Neutrophil (primary cell): ENCODE data around the gene CDK5R2.

Source experiments
- H3K27ac ChIP-seq: fragments of 200-600 bp; sonication (generic); 2 replicates; pipeline ENCODE4 v1.5.1; 2016; ENCODE audit warnings: mild to moderate bottlenecking, moderate library complexity
- H3K27me3 ChIP-seq: fragments of 200-600 bp; sonication (generic); 2 replicates; pipeline ENCODE4 v1.6.0; 2016; ENCODE audit warnings: mild to moderate bottlenecking
- H3K36me3 ChIP-seq: fragments of 200-600 bp; sonication (generic); 2 replicates; pipeline ENCODE4 v1.5.1; 2017
- H3K4me1 ChIP-seq, 2 experiments: fragments of 200-600 bp in 1 of 2; sonication (generic) in 1 of 2; 1 replicate in 1 of 2; 2 replicates in 1 of 2; pipeline versions ENCODE4 v1.5.1 to v1.6.1; 2013 to 2016; ENCODE audit warnings: low read depth in 1 of 2, low read length in 1 of 2, mild to moderate bottlenecking in 1 of 2, moderate library complexity in 1 of 2; ENCODE audit not compliant: control insufficient read depth in 1 of 2, insufficient read depth in 1 of 2
- H3K4me3 ChIP-seq, 2 experiments: fragments of 200-600 bp in 1 of 2; sonication (generic) in 1 of 2; 1 replicate in 1 of 2; 2 replicates in 1 of 2; pipeline ENCODE4 v1.5.1; 2013 to 2016; ENCODE audit warnings: low read depth in 1 of 2, low read length in 1 of 2, mild to moderate bottlenecking in 1 of 2, moderate library complexity in 1 of 2
- H3K9me3 ChIP-seq: fragments of 200-600 bp; sonication (generic); 2 replicates; pipeline ENCODE4 v1.5.1; 2016
- TF ChIP-seq, protein P1 (sequence below): fragments of 200-600 bp; sonication (generic); IDR thresholded peaks from 2 replicates; pipeline ENCODE4 v1.5.1; 2016; ENCODE audit warnings: antibody characterized with exemption

Gene CDK5R2

DNA sequence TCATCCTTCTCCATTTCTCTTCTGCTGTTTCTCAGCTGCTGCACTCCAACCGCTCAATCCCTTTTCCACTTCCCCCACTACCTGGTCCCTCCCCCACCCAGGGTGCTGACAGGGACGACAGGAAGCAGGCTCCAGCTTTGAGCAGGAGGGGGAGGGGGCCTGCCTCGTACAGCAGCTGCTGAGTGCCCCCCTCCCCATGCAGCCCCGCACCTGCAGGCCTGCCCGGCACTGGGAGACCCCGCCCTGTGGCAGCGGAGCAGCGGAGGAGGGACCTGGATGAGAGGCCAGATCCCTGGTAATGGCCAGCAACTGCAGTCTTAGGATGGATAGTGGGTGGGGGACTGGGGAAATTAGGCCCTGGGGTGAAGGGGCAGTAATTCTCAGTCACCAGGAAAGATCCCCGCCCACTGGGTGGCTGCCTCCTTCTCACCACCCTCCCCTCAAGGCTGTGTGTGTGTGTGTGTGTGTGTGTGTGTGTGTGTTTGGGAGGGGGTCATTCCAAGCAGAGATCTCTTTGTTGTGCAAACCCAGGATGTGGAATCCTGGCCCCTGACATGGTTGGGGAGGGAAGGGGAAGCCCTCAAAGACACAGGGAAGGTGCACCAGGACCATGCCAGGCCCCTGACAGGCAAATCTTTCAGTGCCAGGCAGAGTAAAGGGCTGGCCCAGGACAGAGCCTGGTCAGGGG is 40.6 kb downstream of the CDK5R2 start:
- Histone ChIP-seq H3K9me3 (no peaks in the 10 kb centered on the region), H3K4me1 (peaks cover 0 to 3% of the 10 kb centered on the region in 2 experiments), H3K27me3 (peaks cover 100% of the 10 kb centered on the region), H3K36me3 (no peaks in the 10 kb centered on the region), H3K4me3 (no peak overlapping the region), H3K27ac (no peak overlapping the region)
- TF ChIP-seq, protein P1, sequence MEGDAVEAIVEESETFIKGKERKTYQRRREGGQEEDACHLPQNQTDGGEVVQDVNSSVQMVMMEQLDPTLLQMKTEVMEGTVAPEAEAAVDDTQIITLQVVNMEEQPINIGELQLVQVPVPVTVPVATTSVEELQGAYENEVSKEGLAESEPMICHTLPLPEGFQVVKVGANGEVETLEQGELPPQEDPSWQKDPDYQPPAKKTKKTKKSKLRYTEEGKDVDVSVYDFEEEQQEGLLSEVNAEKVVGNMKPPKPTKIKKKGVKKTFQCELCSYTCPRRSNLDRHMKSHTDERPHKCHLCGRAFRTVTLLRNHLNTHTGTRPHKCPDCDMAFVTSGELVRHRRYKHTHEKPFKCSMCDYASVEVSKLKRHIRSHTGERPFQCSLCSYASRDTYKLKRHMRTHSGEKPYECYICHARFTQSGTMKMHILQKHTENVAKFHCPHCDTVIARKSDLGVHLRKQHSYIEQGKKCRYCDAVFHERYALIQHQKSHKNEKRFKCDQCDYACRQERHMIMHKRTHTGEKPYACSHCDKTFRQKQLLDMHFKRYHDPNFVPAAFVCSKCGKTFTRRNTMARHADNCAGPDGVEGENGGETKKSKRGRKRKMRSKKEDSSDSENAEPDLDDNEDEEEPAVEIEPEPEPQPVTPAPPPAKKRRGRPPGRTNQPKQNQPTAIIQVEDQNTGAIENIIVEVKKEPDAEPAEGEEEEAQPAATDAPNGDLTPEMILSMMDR = no peak

DNA sequence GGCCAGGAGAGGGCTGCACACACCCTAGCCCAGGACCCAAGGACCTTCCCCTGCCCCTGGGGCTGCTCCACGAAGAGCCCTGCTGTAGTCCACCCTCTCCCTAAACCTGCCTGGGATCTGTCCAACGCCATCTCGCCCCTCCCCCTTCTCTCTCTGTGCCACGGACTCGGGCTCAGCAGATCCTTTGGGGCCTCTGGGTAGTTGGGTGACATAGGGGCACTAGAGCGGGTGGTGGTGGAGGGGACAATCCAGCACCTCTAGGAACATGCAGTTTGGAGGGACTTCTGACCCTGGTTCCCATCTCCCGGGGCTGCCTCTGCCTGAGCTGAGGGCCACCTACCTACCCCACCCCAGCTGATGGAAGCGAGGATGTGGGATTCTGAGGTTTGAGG is 41.1 kb downstream of the CDK5R2 start:
- peaks cover 0 to 3% of the 10 kb centered on the region in 2 experiments for H3K4me1 ChIP-seq
- peaks cover 100% of the 10 kb centered on the region for H3K27me3 ChIP-seq

DNA sequence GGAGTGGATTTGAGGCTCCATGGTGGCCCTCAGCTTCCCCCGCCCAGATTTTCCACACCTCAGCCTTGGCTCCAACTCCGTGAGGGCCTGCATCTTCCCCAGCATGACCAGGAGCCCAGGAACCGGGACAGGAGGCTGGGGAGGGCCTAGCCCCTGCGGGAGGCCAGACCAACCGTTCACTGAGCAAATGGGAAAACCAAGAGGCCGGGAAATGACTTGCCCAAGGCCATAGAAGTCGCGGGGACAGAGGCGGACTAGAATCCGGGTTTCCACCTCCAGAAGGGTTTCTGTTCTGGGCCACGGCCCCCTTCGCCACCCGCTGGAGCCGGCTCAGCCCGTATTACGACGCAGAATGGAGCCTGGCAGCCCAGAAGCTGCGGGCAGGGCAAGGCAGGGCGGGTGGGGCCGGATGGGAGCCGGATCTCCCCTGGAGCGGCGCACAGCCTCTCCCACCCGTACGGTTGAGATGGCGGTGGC is 41.7 kb downstream of the CDK5R2 start:
- Histone ChIP-seq H3K27ac (no peak overlapping the region), H3K27me3 (peaks cover 100% of the 10 kb centered on the region), H3K9me3 (no peaks in the 10 kb centered on the region), H3K36me3 (no peaks in the 10 kb centered on the region), H3K4me1 (peaks cover 0 to 1% of the 10 kb centered on the region in 2 experiments), H3K4me3 (no peak overlapping the region)
- TF ChIP-seq, protein P1 = no peak

More for the DNA sequence above, 41.1 kb downstream of the CDK5R2 start:
- TF ChIP-seq, protein P1 = no peak
- H3K9me3 ChIP-seq = no peaks in the 10 kb centered on the region
- H3K4me3 ChIP-seq = no peak overlapping the region
- no peaks in the 10 kb centered on the region for H3K36me3 ChIP-seq
- H3K27ac ChIP-seq = no peak overlapping the region

DNA sequence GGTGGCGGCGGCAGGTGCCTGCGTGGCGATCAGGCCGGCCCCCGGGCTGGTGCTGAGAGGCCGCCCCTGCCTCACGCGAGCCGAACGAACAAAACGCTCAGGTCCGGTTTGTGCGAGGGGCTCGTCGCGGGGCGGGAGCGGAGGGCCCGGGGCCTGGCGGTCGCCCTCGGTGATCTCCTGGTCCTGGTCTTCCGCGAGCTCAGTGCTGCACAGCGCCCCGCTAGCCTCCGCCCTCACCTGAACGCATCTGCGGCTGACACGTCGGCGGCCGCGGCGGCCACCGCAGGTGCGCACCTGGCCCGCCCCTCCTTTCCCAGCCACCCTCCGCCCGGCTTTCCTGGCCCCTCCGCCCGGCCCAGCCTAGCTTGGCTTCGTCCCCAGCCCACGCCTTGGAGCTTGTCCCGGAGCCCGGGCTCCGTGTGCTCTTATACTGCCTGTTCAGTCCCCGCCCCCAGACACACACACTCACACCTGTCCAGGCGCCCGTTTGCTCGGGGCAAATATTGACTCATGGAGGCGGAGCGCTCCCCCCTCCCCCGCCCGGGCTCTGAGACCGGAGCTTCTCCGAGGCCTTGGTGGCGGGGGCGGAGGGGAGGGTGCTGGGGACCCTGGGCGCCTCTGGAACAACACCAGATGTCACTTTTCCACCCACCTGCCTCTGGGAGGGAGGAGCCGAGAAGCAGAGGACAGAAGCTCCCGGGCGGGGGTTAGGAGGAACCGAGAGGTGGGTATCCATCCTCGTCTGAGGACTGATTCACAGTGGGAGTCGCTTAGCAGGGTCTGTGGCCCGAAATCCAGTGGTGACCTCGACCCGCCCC is 42.3 kb downstream of the CDK5R2 start:
- H3K4me3 ChIP-seq = no peak overlapping the region
- H3K9me3 ChIP-seq = no peaks in the 10 kb centered on the region
- H3K27me3 ChIP-seq = peaks cover 100% of the 10 kb centered on the region
- TF ChIP-seq, protein P1 = no peak
- H3K4me1 ChIP-seq = no peaks in the 10 kb centered on the region
- H3K36me3 ChIP-seq = no peaks in the 10 kb centered on the region
- H3K27ac ChIP-seq = no peak overlapping the region

DNA sequence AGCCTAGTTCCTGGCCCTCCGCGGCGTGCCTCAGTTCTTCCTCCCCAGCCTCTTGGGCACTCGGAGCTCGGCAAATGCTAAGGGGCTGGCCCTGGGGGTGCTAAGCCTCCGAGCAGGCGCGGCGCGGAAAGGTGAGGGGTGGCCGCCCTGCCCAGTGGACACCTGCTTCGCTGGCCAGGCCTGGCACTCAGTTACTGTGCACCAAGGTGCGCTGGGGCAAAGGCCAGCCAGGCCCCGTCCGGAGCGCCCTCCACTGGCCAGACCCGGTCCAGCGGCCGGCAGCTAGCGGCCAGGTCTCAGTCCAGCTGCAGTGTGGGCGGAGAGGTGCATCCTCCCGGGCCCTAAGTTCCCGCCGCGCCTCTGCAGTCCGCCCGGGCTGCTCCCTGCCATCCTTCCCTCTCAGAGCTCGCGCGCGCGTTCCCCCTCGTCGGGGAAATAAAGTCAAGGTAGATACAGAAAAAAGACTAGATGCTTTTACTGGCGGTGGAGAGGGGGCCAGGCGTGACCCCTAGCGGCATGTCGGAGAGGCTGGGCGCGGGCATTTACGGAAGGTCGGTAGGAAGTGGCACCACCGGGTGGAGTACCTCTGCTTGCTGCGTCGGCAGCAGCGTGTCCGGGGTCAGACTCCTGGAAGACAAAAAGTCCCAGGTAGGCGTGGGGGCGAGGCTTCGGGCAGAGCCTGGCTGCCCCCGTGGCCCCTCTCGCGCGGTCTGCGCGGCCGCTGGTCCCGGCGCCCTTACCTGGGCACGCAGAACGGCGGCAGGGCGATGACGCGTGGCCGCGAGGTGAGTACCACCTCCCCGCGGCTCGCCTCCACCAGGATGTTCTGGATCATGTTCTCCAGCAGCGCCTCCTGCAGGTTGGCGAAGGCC is 43.2 kb downstream of the CDK5R2 start:
- Histone ChIP-seq H3K36me3 (no peaks in the 10 kb centered on the region), H3K4me3 (no peak overlapping the region), H3K27me3 (peaks cover 100% of the 10 kb centered on the region), H3K27ac (no peak overlapping the region), H3K4me1 (no peaks in the 10 kb centered on the region), H3K9me3 (no peaks in the 10 kb centered on the region)
- TF ChIP-seq, protein P1 = no peak
